ENCODE results near the gene LENG9.

Gene LENG9

GRCh38 chr19:54429176-54429495, 34.4 kb downstream of the LENG9 start:
- no peak overlapping the region for H3K4me2 ChIP-seq (ENCODE audit: low read depth, low read length)
- no peaks in the 10 kb centered on the region for H3K79me2 ChIP-seq (ENCODE audit: low read length)
- no peaks in the 10 kb centered on the region for H3F3A ChIP-seq (ENCODE audit: insufficient read depth, low read length)
- H3K27ac ChIP-seq (ENCODE audit: low read length): no peak overlapping the region
- DNase-seq: no peak
- no peaks in the 10 kb centered on the region for H3K9me2 ChIP-seq (replicated peaks; ENCODE audit: insufficient read depth, low read length)
- H4K20me1 ChIP-seq (ENCODE audit: insufficient read depth, low read length): no peaks in the 10 kb centered on the region
- no peaks in the 10 kb centered on the region for H3K4me1 ChIP-seq (ENCODE audit: low read length)
- H3K36me3 ChIP-seq (replicated peaks; ENCODE audit: insufficient read depth, low read length): no peaks in the 10 kb centered on the region
- H3K4me3 ChIP-seq (ENCODE audit: low read length): no peak overlapping the region
- TF ChIP-seq, protein P1, sequence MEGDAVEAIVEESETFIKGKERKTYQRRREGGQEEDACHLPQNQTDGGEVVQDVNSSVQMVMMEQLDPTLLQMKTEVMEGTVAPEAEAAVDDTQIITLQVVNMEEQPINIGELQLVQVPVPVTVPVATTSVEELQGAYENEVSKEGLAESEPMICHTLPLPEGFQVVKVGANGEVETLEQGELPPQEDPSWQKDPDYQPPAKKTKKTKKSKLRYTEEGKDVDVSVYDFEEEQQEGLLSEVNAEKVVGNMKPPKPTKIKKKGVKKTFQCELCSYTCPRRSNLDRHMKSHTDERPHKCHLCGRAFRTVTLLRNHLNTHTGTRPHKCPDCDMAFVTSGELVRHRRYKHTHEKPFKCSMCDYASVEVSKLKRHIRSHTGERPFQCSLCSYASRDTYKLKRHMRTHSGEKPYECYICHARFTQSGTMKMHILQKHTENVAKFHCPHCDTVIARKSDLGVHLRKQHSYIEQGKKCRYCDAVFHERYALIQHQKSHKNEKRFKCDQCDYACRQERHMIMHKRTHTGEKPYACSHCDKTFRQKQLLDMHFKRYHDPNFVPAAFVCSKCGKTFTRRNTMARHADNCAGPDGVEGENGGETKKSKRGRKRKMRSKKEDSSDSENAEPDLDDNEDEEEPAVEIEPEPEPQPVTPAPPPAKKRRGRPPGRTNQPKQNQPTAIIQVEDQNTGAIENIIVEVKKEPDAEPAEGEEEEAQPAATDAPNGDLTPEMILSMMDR (IDR thresholded peaks at IDR 0.05; ENCODE audit: low read length): no peak
- no peak for TF ChIP-seq EZH2 (optimal IDR thresholded peaks at IDR 0.05; ENCODE audit: low read depth, low read length)
- TF ChIP-seq EZH2phosphoT487 (IDR thresholded peaks at IDR 0.05; ENCODE audit: low read length): no peak
- peaks cover 59% of the 10 kb centered on the region for H3K27me3 ChIP-seq (replicated peaks; ENCODE audit: insufficient read depth, low read length)
- no peaks in the 10 kb centered on the region for H3K9me3 ChIP-seq (replicated peaks; ENCODE audit: insufficient read depth, low read length)
- H2AFZ ChIP-seq (ENCODE audit: low read length): no peak overlapping the region
- H3K9ac ChIP-seq (ENCODE audit: low read length): no peak overlapping the region

- TF ChIP-seq, protein P1 (IDR thresholded peaks at IDR 0.05; ENCODE audit: low read length): no peak
- no peak for TF ChIP-seq EZH2 (optimal IDR thresholded peaks at IDR 0.05; ENCODE audit: low read depth, low read length)
- no peak for TF ChIP-seq EZH2phosphoT487 (IDR thresholded peaks at IDR 0.05; ENCODE audit: low read length)
- peaks cover 64% of the 10 kb centered on the region for H3K27me3 ChIP-seq (replicated peaks; ENCODE audit: insufficient read depth, low read length)
- no peak overlapping the region for H3K4me3 ChIP-seq (ENCODE audit: low read length)
- no peak overlapping the region for H3K27ac ChIP-seq (ENCODE audit: low read length)
- no peaks in the 10 kb centered on the region for H4K20me1 ChIP-seq (ENCODE audit: insufficient read depth, low read length)
- H3F3A ChIP-seq (ENCODE audit: insufficient read depth, low read length): no peaks in the 10 kb centered on the region
- no peaks in the 10 kb centered on the region for H3K79me2 ChIP-seq (ENCODE audit: low read length)
- H3K9ac ChIP-seq (ENCODE audit: low read length): no peak overlapping the region
- H3K36me3 ChIP-seq (replicated peaks; ENCODE audit: insufficient read depth, low read length): no peaks in the 10 kb centered on the region
- no peak for DNase-seq
- no peaks in the 10 kb centered on the region for H3K4me1 ChIP-seq (ENCODE audit: low read length)
- no peaks in the 10 kb centered on the region for H3K9me2 ChIP-seq (replicated peaks; ENCODE audit: insufficient read depth, low read length)
- H2AFZ ChIP-seq (ENCODE audit: low read length): no peak overlapping the region
- no peaks in the 10 kb centered on the region for H3K9me3 ChIP-seq (replicated peaks; ENCODE audit: insufficient read depth, low read length)
- H3K4me2 ChIP-seq (ENCODE audit: low read depth, low read length): no peak overlapping the region
Measured at GRCh38 chr19:54428323-54429175, 35.0 kb downstream of the LENG9 start.

DNA sequence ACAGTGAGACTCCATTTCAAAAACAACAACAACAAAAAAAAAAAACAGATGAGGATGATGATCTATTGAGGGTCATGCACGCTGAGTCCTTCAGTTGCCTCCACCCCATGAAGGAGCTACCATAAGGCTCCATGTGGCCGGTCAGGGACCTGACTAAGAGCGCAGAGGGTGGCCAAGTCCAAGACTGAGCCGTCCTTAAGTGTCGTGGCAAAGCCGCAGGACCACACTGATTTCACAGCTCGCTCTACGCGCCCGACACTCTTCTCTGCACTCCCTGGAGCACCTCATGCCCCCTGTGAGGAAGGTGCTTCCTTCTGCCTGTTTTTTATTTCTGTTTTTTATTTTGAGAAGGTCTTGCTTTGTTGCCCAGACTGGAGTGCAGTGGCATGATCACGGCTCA, 36.0 kb downstream of the LENG9 start:
- TF ChIP-seq EZH2 (optimal IDR thresholded peaks at IDR 0.05; ENCODE audit: low read depth, low read length) (no peak), EZH2phosphoT487 (IDR thresholded peaks at IDR 0.05; ENCODE audit: low read length) (no peak)
- TF ChIP-seq, protein P1 (IDR thresholded peaks at IDR 0.05; ENCODE audit: low read length): no peak
- Histone ChIP-seq H3K4me2 (ENCODE audit: low read depth, low read length) (no peak overlapping the region), H3K4me1 (ENCODE audit: low read length) (no peaks in the 10 kb centered on the region), H2AFZ (ENCODE audit: low read length) (no peak overlapping the region), H3K27me3 (replicated peaks; ENCODE audit: insufficient read depth, low read length) (peaks cover 72% of the 10 kb centered on the region), H3K9me2 (replicated peaks; ENCODE audit: insufficient read depth, low read length) (no peaks in the 10 kb centered on the region), H3F3A (ENCODE audit: insufficient read depth, low read length) (no peaks in the 10 kb centered on the region), H3K4me3 (ENCODE audit: low read length) (no peak overlapping the region), H3K79me2 (ENCODE audit: low read length) (no peaks in the 10 kb centered on the region), H3K9me3 (replicated peaks; ENCODE audit: insufficient read depth, low read length) (no peaks in the 10 kb centered on the region), H3K9ac (ENCODE audit: low read length) (no peak overlapping the region), H3K36me3 (replicated peaks; ENCODE audit: insufficient read depth, low read length) (no peaks in the 10 kb centered on the region), H4K20me1 (ENCODE audit: insufficient read depth, low read length) (no peaks in the 10 kb centered on the region), H3K27ac (ENCODE audit: low read length) (no peak overlapping the region)
- DNase-seq: no peak

Data from MM.1S (cell line).